ENCODE measurements around the gene MT1X. TPM values are rescaled to one million over a fixed set of nuclear protein-coding genes. Genes with fewer than 3 reads are reported as not detected.

Gene MT1X
- 24.3 and 45.7 TPM in 2 replicates for total RNA-seq

GRCh38 chr16:56681939-56682702, at the start of gene MT1X:
Gene MT1X, plus strand, starts transcription at chr16:56682470. Its CDS starts 71 bp downstream, at chr16:56682541.

GRCh38 chr16:56637814-56638750, 44.2 kb upstream of the MT1X start, which contains the start of gene MT1A:
Gene MT1A, plus strand, starts transcription at chr16:56638666. Its CDS starts 73 bp downstream, at chr16:56638739.

GRCh38 chr16:56651586-56651985, 30.7 kb upstream of the MT1X start, which contains the start of gene MT1B:
Gene MT1B, plus strand, starts transcription at chr16:56651886. Its CDS starts 68 bp downstream, at chr16:56651954.

GRCh38 chr16:56657555-56658326, 24.5 kb upstream of the MT1X start, which contains the start of gene MT1F:
Gene MT1F, plus strand, starts transcription at chr16:56657959. Its CDS starts 100 bp downstream, at chr16:56658059.

GRCh38 chr16:56667581-56668571, 14.4 kb upstream of the MT1X start, which contains the start of gene MT1G:
Gene MT1G, minus strand, starts transcription at chr16:56668065. Its CDS starts 72 bp downstream, at chr16:56667993.

GRCh38 chr16:56669005-56669839, 13.0 kb upstream of the MT1X start, which contains the start of gene MT1H:
Gene MT1H, plus strand, starts transcription at chr16:56669814. Its CDS starts 71 bp downstream, at chr16:56669885.

GRCh38 chr16:56729735-56730662, 47.7 kb downstream of the MT1X start, which contains the start of gene NUP93:
Gene NUP93, plus strand, starts transcription at chr16:56730129. Its CDS starts 18,119 bp downstream, at chr16:56748248.

Other genes starting within 250 kb of the MT1X start
- 45.9 and 57.4 TPM in 2 replicates for gene NUDT21, start 231.1 kb upstream of the MT1X start, total RNA-seq
- 51.5 and 56.7 TPM in 2 replicates for gene OGFOD1, start 230.9 kb upstream of the MT1X start, total RNA-seq
- gene BBS2, start 162.4 kb upstream of the MT1X start, total RNA-seq, result 80.1 and 110 TPM in 2 replicates
- not detected in 2 replicates for gene MT4, start 117.4 kb upstream of the MT1X start, total RNA-seq
- not detected in 2 replicates for gene MT3, start 92.9 kb upstream of the MT1X start, total RNA-seq
- 36.7 and 117 TPM in 2 replicates for gene MT2A, start 73.9 kb upstream of the MT1X start, total RNA-seq
- gene MT1E, start 56.7 kb upstream of the MT1X start, total RNA-seq, result 129 and 231 TPM in 2 replicates
- 2.8 and 3.9 TPM in 2 replicates for gene MT1M, start 49.8 kb upstream of the MT1X start, total RNA-seq
- 1.4 TPM in 1 of 2 replicates, not detected in the other for gene MT1A, start 43.8 kb upstream of the MT1X start, total RNA-seq
- gene MT1B, start 30.6 kb upstream of the MT1X start, total RNA-seq, result not detected in 2 replicates
- gene MT1F, start 24.5 kb upstream of the MT1X start, total RNA-seq, result not detected in 2 replicates
- not detected in 2 replicates for gene MT1G, start 14.4 kb upstream of the MT1X start, total RNA-seq
- not detected in 2 replicates for gene MT1H, start 12.7 kb upstream of the MT1X start, total RNA-seq
- gene NUP93, start 47.7 kb downstream of the MT1X start, total RNA-seq, result 38.7 and 40.7 TPM in 2 replicates
- under 0.01 TPM in 1 of 2 replicates, not detected in the other for gene SLC12A3, start 182.7 kb downstream of the MT1X start, total RNA-seq
- 35.3 and 43.2 TPM in 2 replicates for gene HERPUD1, start 249.7 kb downstream of the MT1X start, total RNA-seq

All from bronchial smooth muscle cell (primary cell).